Stimulated activated CD4-positive, alpha-beta T cell treated with anti-CD3 and anti-CD28 coated beads, Interleukin-15, amount 100 ng/mL, for 24 hours (primary cell): ENCODE results near the gene BTG4.

Experiments used
- DNase-seq: peaks from one replicate; pipeline ENCODE4 v3.0.0-alpha.2; 2020

Gene BTG4

DNA sequence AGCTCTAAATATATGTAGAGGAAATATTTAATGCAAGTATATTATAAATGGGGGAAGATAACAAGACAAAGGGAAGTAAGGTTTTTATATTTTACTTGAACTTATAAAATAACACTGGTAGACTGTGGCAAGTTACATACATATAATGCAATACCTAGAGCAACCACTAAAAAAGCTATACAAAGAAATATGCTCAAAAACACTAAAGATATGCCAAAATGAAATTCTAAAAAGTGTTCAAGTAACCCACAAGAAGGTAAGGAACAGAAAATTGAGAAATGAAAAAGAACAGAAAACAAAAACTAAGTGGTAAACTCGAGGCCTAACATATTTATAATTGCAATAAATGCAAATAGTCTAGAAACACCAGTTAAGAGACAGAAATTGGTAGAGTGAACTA, 32.5 kb downstream of the BTG4 start:
- no peak for DNase-seq

DNA sequence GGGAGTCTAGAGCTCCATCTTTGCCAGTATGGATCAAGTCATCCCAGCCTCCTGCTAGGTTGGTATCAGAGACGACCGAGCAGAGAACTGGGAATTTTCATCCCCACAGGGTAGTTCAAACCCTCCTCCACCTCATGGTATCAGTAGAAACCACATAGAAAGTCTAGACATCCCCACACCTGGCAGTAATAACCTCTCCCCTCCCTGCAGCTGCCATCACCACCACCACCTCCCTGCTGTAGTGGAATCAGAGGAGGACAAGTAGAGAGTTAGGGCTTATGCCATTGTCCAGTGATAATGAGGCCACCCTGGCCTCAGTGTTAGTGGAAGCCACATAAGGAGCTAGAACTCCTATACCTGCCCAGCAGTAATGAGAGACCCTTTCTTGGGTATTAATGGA, 34.3 kb downstream of the BTG4 start:
- DNase-seq: no peak

GRCh38 chr11:111476956-111477355, 35.2 kb downstream of the BTG4 start:
- DNase-seq: no peak

GRCh38 chr11:111476366-111476765, 35.8 kb downstream of the BTG4 start:
- DNase-seq: no peak

DNA sequence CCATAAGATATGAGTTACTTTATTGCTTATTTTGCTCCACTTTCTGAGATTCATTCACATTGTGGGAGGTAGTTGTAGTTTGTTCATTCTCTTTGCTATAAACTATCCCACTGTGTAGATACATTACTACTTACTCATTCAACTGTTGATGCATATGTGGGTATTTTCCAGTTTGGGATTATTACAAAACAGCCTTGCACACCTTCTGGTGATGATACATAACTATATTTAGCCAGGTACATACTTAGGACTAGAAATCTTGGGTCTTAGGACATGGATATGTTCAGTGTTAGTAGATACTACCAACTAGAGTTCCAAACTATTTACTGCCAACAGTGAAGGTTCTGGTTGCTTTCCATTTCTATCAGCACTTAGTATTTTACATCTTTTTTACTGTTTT, 37.8 kb downstream of the BTG4 start:
- DNase-seq: no peak

GRCh38 chr11:111472228-111472627, 40.0 kb downstream of the BTG4 start:
- no peak for DNase-seq

- no peak for DNase-seq
Measured at GRCh38 chr11:111469200-111469599, 43.0 kb downstream of the BTG4 start.

DNA sequence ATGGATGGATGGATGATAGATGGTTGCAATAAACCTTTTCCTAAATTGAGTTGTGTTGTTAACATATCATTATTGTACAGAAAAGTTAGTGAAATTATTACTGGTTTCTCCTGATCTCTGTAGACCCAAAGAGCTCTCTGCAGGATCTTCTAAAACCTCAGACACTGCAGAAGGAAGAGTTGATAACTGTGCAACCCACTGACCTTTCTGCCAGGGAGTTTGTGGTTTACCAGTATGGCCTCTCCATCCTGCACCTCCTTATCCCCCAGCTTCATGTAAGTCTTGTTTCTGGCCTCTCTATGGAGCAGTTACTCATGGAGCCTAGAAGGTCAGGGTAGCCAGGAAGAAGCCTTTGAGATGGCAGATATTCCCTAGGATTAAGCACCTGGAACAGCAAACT, 45.6 kb downstream of the BTG4 start:
- DNase-seq: no peak

GRCh38 chr11:111465400-111465799, 46.8 kb downstream of the BTG4 start:
- DNase-seq: no peak

DNA sequence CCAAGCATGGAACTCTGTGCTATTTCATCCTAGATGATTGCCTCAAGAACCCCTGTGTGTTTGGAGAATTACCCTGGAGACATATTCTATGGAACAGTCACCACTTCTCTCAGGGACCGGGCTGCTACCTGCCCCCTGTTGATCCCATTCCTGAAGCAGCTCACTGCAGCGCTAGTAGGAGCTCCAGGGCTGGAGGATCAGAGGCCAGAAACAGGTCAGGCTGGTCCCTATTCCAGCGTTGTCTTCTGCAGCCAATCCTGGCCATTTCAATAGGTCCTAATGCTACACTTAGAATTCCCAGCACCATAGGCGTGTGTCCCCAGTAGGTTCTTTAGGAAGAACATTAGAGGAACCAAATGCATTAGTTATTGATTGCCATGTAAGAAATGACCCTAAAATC, 48.9 kb downstream of the BTG4 start:
- DNase-seq: no peak

GRCh38 chr11:111462329-111462728, 49.9 kb downstream of the BTG4 start:
- no peak for DNase-seq

DNA sequence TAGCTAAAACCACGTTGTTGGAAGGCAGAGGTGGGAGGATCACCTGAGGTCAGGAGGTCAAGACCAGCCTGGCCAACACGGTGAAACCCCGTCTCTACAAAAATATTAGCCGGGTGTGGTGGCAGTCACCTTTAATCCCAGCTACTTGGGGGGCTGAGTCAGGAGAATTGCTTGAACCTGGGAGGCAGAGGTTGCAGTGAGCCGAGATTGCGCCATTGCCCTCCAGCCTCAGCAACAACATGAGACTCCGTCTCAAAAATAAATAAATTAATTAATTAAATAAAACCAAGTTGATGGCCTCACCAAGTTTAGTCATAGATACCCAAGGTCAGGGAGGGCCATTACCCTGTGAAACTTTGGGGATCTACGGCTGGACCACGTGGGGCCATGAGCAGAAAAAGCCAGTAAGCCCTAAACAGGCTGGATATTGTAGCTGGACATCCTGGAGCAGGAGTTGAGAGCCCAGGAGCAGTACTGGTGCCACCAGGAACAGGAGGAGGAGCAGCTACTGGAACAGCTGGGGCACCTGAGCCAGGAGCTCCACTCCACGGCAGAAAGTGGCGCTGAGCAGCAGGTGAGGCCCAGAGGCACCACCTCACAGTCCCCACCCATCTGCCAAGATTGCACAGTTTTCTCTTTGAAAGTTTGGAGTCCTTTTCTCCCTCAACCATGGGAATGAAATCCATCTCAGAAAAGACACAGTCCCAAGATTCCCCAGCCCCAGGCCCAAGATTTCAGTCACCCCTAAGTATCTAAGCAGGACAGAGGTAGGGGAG, 50.5 kb downstream of the BTG4 start:
- no peak for DNase-seq

DNA sequence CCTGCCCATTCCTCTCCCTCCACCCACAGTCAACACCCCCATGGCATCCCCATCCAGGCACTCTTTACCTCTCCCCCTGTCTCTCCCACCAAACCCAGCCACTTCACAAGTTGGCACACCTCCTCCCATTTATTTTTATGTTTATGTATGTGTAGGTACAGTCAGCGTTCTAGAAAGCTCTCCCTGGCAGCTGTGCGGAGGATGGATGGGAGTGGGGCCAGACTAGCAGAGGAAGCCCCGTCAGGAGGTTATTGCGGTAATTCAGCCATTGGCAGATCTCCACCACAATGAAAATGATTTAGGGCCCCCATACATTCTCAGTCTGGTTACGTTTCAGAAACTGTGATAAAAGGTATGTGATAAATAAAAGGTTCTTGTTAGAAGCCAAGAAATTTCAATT, 51.3 kb downstream of the BTG4 start:
- DNase-seq: no peak

- no peak for DNase-seq
Measured at GRCh38 chr11:111460340-111460739, 51.8 kb downstream of the BTG4 start.

GRCh38 chr11:111459506-111460270, 52.5 kb downstream of the BTG4 start:
- no peak for DNase-seq

DNA sequence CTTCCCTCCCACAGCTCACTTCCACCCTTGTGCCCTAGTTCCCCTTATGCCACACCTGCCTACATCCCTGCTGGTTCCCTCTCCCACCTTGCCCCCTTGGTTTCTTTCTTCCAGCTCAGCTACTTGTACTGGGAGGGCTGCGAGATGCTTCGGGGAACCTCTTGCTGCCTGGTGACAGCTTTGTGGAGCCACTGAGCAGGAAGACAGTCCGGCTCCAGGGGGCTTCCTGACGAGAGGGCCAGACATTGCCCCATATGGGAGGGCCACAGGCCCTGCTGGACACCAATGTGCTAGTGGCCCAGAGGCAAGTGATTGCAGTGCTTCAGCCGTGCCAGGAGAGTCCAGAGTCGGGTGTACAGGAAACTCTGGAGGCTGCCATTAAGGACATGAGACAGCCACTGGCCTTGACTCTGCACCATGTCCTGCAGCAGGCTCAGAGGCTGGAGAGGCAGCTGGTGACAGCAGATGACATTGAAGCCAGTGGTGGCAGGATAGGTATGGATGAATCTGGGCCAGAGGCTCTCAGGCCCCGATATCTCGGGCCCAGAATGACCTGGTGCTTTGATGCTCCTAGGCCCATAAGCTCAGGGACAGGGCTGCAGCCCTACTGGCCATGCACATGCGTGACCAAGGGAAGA, 54.3 kb downstream of the BTG4 start:
- no peak for DNase-seq

DNA sequence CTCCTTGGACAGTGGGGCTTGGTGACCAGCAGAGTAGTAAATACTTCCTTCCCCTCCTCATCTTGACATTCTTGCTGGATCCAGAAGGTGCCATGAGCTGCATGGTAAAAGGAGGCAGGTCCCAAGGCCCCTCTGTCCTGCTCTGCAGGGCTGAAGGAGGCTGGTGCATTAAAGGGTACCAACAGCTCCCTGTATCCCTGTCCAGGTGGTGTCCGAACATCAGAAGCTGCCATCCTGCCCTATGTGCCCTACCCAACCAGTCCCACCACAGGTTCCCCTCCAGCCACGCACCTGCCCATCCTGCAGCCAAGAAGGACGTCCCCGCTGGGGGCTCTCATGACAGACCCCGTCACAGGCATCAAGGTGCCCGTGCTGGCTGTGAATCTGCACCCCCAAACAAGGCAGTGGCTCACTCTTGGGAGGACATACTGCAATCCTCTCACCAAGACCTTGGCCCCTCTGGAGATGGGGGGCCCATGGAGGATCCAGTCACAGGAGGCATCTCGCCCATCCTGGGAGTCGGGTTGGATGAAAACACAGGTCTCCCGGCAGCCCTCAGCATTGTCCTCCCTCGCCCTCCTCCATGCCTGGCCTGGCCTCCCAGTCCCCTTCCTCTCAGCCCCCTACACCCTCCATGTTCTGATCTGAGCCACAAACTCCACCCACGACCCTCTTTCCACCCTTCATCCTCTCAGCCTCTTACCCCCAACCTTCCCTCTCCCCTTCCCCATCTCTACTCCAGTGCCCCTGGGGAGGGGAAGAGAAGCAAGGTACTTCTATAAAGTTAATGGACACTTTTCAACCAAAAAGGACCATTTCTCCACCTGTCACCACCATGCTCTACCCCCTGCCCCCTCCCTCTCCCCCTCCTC, 55.1 kb downstream of the BTG4 start:
- DNase-seq: no peak

- DNase-seq: no peak
Measured at GRCh38 chr11:111456086-111456858, 55.9 kb downstream of the BTG4 start.

GRCh38 chr11:111455291-111456085, 56.7 kb downstream of the BTG4 start:
- no peak for DNase-seq

- peak; percentile 78 for DNase-seq
Measured at GRCh38 chr11:111454561-111455192, 57.5 kb downstream of the BTG4 start.
